ENCODE measurements around the gene NKD2.
"Not testable (repeated sequence)": the region's sequence is repeated elsewhere in the genome, so short reads cannot be mapped to it uniquely, and the experiment has no call there.

The NKD2 gene

DNA sequence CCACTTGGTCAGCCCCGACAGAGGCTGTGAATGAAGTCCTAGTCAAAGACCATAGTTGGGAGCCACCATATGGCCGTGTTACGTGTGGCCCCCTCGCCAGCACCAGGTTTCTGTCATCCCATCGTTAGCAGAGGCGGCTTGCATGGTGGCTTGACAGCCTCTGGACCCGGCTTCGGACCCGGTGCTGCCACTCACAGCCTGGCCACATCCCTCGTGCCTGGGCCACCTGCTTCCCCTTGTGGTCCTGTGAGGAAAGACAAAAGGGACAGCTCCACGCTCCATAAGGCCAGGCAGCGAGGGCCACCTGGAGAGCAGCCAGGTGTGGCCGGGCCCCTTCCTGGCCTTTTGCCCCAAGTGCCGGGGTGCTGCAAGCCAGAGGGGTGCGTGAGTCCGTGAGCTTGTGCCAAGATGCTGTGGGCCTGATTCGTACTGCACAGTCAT is 6.2 kb downstream of the NKD2 start:
- DNase-seq (no peak), ATAC-seq (replicated peaks) (no peak)
- Mint-ChIP-seq H3K27ac (no peak overlapping the region), H3K27me3 (peaks cover 19 to 33% of the 10 kb centered on the region in 2 donors), H3K9me3 (no peaks in the 10 kb centered on the region), H3K36me3 (ENCODE audit: insufficient read depth) (no peaks in the 10 kb centered on the region), H3K4me1 (ENCODE audit: low read depth in 2 of 2) (peaks cover 0 to under 1% of the 10 kb centered on the region in 2 donors), H3K4me3 (no peak overlapping the region)

DNA sequence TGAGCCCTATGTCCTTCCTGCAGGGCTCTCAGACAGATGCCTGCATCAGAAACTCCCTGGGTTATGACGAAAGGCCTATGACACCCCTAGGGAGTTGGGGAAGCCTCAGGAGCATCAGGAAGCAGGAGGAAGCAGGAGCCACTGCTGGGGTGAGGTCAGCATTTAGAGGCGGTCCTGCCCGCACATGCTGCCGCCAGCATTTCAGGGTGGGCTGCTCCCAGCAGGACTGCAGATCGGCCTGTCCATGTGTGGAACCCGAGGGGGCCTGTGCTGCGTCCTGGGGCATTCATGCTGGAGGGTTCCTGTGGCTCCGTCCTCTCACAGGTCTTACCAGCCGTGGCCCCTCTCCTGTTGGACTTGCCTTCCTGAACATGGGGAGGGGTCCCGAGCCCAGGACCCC is 6.9 kb downstream of the NKD2 start:
- no peak overlapping the region for H3K4me3 Mint-ChIP-seq
- H3K4me1 Mint-ChIP-seq (ENCODE audit: low read depth in 2 of 2): no peaks in the 10 kb centered on the region
- H3K9me3 Mint-ChIP-seq: no peaks in the 10 kb centered on the region
- no peaks in the 10 kb centered on the region for H3K36me3 Mint-ChIP-seq (ENCODE audit: insufficient read depth)
- H3K27me3 Mint-ChIP-seq: peaks cover 12 to 26% of the 10 kb centered on the region in 2 donors
- no peak overlapping the region for H3K27ac Mint-ChIP-seq
- ATAC-seq (replicated peaks): no peak
- DNase-seq: no peak

DNA sequence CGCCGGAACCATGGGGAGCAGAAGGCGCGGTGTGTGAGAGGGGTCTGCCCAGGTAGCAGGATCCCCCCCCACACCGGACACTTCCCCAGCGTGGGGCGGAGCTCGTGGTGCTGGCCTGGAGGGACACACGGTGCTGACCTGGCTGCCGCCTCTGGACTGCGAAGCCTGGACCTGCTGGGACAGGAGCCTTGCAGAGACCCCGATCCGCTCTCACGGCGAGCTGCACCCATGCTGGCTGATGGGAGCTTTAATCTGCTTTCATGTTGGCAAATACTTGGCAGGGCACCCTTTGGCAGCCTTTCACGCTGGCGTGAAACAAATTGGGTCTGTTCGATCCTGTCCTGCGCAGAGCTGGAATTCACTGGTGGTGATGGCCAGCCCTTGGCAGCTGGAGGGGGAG is 7.4 kb downstream of the NKD2 start:
- ATAC-seq (replicated peaks) (no peak), DNase-seq (no peak)
- no peak overlapping the region for H3K4me3 Mint-ChIP-seq
- peaks cover 7 to 21% of the 10 kb centered on the region in 2 donors for H3K27me3 Mint-ChIP-seq
- no peaks in the 10 kb centered on the region for H3K9me3 Mint-ChIP-seq
- H3K4me1 Mint-ChIP-seq (ENCODE audit: low read depth in 2 of 2): no peaks in the 10 kb centered on the region
- H3K27ac Mint-ChIP-seq: no peak overlapping the region
- no peaks in the 10 kb centered on the region for H3K36me3 Mint-ChIP-seq (ENCODE audit: insufficient read depth)

DNA sequence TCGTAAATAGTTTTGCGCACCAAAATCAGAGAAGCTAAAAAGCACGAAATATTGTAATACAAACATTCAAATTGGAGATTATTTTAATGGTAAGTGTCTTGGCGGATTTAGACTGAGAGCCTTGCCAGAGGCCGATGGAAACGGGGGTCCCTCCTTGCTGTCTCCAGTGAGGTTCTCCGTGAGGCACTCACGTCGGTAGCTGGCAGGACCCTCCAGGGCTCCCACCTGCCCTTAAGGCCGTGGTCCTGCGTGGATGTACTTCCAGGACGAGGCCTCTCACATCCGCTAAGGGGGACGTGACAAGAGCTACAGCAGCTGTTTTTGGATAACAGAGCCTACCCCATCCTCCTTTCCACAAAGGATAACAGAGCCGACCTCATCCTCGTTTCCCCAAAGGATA is 7.9 kb downstream of the NKD2 start:
- peak overlapping the region in 1 of 2 donors; percentile 82 for H3K27ac Mint-ChIP-seq
- peaks cover 2 to 16% of the 10 kb centered on the region in 2 donors for H3K27me3 Mint-ChIP-seq
- no peak for ATAC-seq (replicated peaks)
- no peaks in the 10 kb centered on the region for H3K36me3 Mint-ChIP-seq (ENCODE audit: insufficient read depth)
- H3K4me1 Mint-ChIP-seq (ENCODE audit: low read depth in 2 of 2): no peaks in the 10 kb centered on the region
- no peak overlapping the region for H3K4me3 Mint-ChIP-seq
- no peak for DNase-seq
- H3K9me3 Mint-ChIP-seq: no peaks in the 10 kb centered on the region

DNA sequence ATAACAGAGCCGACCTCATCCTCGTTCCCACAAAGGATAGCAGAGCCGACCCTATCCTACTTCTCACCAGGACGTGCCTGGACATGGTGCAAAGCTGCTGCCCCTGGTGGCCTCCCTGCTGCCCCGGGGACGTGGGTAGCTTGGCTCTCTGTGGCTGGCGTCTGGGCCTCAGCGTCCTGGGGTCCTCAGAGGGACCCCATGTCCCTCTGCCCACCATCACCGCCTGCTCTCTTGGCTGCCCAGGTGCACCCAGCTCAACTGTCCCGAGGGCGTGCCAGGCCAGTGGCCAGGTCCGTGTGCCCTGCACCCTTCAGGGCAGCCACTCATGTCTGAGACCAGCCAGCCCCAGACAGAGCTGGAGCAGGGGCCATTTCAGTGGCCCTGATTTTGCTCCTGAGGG is 8.5 kb downstream of the NKD2 start:
- DNase-seq (no peak), ATAC-seq (replicated peaks) (no peak)
- Mint-ChIP-seq H3K36me3 (ENCODE audit: insufficient read depth) (no peaks in the 10 kb centered on the region), H3K4me1 (ENCODE audit: low read depth in 2 of 2) (no peaks in the 10 kb centered on the region), H3K27ac (peak overlapping the region in 1 of 2 donors; percentile 82), H3K27me3 (peaks cover 0 to 10% of the 10 kb centered on the region in 2 donors), H3K4me3 (no peak overlapping the region), H3K9me3 (no peaks in the 10 kb centered on the region)

DNA sequence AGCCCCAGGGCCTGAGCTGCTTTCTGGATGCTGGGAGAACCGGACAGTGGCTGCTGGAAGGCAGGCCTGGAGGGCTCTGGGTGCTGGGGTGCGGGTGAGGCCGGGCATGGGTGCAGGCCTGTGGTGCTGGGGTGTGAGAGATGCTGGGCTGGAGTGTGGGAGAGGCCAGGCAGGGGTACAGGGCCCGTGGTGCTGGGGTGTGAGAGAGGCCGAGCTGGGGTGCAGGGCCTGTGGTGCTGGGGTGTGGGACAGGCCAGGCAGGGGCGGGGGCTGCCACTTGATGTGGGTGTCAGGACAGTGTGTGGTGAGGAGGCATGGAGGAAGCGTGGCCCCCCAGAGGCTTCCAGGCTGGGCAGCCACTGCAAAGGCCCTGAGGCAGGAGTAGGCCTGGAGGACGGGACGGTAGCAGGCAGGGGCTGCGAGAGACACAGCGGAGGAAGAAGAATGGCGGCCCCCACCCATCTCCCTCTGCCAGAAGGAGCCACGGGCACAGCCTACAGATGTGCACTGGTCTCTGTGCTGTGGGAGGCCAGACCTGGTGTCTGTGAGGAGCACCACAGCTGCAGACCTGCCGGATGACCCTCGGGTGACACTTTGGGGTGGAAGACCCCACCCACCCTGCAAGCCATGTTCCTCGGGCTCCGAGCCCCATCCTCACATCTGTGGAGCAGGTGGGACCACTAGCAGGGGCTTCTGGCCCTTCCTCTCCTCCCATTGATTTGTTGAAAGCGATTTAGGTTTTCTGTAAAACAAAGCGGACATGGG is 9.3 kb downstream of the NKD2 start:
- ATAC-seq (replicated peaks): no peak
- Mint-ChIP-seq H3K27me3 (peaks cover 0 to 3% of the 10 kb centered on the region in 2 donors), H3K4me1 (ENCODE audit: low read depth in 2 of 2) (no peaks in the 10 kb centered on the region), H3K27ac (no peak overlapping the region), H3K36me3 (ENCODE audit: insufficient read depth) (no peaks in the 10 kb centered on the region), H3K4me3 (no peak overlapping the region), H3K9me3 (no peaks in the 10 kb centered on the region)
- DNase-seq: no peak

DNA sequence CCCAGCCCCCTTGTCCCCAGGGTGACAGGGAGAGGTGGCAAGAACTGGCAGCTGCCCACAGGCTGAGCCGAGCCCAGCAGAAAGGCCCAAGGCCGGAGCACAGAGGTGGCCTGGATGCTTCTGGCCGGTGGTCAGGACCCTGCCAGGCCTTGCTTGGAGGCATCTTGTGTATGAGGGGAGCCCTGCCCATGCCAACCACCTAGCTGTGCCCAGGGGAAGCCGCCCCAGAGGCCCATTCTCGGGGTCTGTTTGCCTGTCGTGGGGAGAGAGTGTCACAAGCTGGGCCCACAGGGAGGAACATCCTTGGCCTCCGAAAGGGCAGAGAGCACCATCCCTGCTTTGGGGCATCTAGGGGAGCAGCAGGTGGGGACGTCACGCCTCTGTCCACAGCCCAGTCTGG is 10.0 kb downstream of the NKD2 start:
- Mint-ChIP-seq H3K36me3 (ENCODE audit: insufficient read depth) (no peaks in the 10 kb centered on the region), H3K4me1 (ENCODE audit: low read depth in 2 of 2) (no peaks in the 10 kb centered on the region), H3K4me3 (no peak overlapping the region), H3K27ac (no peak overlapping the region), H3K27me3 (no peaks in the 10 kb centered on the region), H3K9me3 (no peaks in the 10 kb centered on the region)
- ATAC-seq (replicated peaks) (no peak), DNase-seq (no peak)

DNA sequence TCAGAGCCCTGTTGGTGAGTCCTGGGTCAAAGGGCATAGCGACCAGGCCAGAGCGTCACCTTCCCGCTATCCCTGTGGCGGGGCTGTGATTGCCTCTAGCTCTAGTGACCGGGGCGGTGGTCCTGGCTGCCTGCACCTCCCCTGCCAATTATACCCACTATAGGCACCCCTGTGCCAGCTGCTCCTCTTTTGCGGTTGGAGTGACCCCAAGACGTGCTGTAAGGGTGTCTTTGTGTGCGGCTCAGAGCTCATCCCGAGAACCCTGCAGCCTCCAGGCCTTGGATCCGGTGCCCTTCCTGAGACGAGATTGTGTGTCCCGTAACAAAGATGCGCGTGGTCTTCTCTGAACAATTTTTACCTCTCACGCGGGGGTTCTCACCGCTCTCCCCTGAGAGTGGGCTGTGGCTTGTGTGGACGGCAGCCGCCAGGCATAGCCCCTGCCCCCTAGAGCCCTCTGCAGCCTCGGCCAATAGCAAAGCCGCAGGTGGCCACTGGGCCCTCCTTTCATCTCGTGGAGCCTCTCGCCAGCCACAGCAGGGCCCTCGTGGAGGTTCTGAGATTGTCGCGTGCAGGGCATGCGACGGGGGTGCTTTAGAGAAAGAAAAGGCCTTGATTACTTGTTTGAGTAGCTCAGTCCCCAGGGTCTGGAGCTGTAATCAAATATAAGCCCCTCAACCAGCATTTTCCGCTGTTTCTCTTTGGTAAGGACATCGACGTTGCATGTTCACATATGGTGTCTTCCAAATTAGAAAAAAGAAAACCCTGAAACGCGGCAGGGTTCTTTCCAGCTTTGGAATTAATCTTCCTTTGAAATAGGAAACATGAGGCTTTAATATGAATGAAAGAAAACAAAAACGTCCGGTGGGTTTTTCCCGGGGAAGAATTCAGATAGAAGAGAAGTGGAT is 10.7 kb downstream of the NKD2 start:
- H3K4me1 Mint-ChIP-seq (ENCODE audit: low read depth in 2 of 2): no peaks in the 10 kb centered on the region
- H3K27me3 Mint-ChIP-seq: no peaks in the 10 kb centered on the region
- no peak for DNase-seq
- H3K4me3 Mint-ChIP-seq: no peak overlapping the region
- H3K27ac Mint-ChIP-seq: no peak overlapping the region
- no peaks in the 10 kb centered on the region for H3K9me3 Mint-ChIP-seq
- ATAC-seq (replicated peaks): no peak
- no peaks in the 10 kb centered on the region for H3K36me3 Mint-ChIP-seq (ENCODE audit: insufficient read depth)

DNA sequence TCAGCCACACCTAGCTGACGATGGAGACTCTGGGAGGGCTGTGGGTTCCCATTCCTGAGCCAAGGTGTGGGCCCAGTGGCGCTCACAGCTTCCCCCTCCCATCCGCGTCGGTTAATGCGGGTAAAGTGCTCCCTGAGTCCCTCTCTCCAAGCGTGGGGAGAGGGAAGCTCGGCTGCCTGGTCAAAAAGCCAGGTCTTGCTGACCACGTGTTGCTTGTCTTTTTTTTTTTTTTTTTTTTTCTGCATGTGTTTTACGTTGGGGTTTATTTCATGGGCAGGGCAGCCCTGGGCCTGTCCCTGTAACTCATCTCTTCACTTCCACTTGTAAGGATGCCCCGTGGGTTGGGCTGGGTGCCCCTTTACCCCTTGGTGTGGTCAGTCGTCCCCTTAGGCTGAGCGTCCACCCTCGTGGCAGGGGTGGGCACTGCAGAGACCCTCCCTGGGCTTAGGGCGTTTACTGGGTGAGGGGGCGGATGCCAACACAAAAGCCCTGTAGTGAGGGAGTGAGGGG is 11.9 kb downstream of the NKD2 start:
- ATAC-seq (replicated peaks) (no peak), DNase-seq (no peak)
- Mint-ChIP-seq H3K27me3 (no peaks in the 10 kb centered on the region), H3K9me3 (no peaks in the 10 kb centered on the region), H3K27ac (no peak overlapping the region), H3K36me3 (ENCODE audit: insufficient read depth) (no peaks in the 10 kb centered on the region), H3K4me3 (no peak overlapping the region), H3K4me1 (ENCODE audit: low read depth in 2 of 2) (no peaks in the 10 kb centered on the region)

DNA sequence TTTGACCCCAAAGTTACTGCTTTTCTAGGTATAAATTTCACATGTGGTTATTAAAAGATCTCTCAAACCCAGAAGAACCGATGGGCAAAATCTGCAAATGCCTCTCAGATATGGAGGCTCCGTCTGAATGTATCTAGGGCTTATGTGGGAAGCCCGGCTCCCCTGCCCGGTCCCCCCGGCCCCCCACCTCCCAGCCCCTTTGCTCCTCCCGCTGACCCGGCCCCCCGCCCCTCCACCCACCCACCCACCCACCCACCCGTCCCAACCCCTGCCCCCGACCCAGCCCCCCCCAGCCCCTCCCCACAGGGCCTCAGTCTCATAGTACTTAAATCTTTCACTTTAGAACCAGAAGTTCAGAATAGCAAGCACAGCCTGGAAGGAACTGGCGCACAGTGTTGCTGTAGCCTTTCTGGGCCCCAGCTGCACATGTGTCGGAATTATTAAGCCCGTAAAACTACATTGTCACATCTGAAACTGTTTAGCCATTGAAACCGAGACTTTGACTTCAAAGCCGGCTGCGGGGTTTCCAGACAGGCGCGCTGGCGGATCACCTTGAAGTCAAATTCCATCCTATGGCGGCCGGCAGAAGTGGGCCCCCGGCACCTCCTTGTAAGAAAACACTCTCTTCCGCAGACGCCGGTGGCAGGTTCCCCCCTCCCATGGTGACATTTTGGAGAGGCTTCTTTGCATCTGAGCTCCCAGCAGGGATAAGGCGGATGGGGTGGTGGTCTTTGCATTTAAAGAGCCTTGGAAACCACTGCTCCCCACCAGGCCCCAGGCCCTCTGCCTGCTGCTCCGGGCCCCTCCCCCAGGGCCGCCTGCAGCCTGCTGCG is 12.8 kb downstream of the NKD2 start:
- H3K4me1 Mint-ChIP-seq (ENCODE audit: low read depth in 2 of 2): no peaks in the 10 kb centered on the region
- no peak for ATAC-seq (replicated peaks)
- no peak for DNase-seq
- no peak overlapping the region for H3K4me3 Mint-ChIP-seq
- H3K36me3 Mint-ChIP-seq (ENCODE audit: insufficient read depth): no peaks in the 10 kb centered on the region
- no peaks in the 10 kb centered on the region for H3K9me3 Mint-ChIP-seq
- no peaks in the 10 kb centered on the region for H3K27me3 Mint-ChIP-seq
- no peak overlapping the region for H3K27ac Mint-ChIP-seq

DNA sequence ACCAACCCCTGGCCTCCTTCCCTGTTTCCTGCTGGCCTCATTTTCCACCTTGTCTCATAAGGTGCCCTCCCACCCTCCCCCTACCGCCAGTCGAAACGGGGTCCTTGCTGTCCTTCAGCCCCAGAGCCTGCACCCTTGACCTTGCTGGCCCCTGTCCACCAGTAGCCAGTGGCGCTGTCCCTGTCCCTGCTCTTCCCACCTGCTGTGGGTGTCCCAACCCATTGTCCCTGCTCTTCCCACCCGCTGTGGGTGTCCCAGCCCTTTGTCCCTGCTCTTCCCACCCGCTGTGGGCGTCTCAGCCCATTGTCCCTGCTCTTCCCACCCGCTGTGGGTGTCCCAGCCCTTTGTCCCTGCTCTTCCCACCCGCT is 13.4 kb downstream of the NKD2 start:
- H3K27me3 Mint-ChIP-seq; H3K4me1 Mint-ChIP-seq (ENCODE audit: low read depth in 2 of 2); ATAC-seq (replicated peaks); H3K4me3 Mint-ChIP-seq; DNase-seq; H3K27ac Mint-ChIP-seq; H3K36me3 Mint-ChIP-seq (ENCODE audit: insufficient read depth); H3K9me3 Mint-ChIP-seq: not testable (repeated sequence)

DNA sequence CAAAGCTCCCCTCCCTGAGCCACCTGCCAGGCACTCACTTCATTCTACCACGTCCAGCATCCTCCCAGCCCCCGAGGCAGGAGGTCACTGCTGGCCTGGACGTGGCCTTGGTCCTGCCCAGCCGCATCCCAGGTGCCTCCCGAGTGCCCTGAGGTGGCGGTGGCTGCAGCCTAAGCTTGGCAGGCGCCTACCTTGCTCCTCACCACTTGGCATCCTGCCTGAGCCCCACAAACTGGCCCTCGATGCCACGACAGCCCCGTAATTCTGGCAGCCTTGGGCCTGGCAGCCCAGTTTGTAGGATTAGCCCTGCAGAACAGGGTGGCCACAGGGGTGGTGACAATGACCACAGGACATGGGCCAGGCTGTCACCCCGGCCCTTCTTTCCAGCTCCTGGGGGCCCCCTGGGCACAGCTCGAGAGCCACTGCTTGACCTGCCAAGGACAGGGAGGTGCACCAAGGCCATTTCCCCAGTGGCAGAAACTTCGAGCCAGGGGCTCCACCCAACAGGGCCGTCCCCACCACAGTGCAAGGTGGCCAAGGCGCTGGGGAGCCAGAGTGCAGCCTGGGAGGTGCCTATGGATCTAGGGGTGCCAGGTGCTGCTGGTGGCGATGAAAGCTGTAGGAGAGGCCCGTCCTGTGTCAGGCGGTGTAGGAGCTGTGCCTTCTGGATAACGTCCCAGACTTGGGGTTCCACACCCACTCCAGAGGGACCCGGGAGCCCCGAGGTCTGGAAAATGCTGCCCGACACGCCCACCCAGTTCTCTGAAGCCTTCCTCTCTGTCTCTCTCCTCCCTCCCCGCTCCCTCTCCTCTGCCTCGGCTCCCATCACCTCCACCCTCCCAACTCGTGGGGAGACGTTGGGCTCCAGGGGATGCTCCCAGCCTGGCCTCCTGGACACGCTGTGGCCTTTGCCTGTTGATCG is 18.4 kb downstream of the NKD2 start:
- DNase-seq: no peak
- Mint-ChIP-seq H3K4me1 (ENCODE audit: low read depth in 2 of 2) (no peaks in the 10 kb centered on the region), H3K4me3 (no peak overlapping the region), H3K27ac (no peak overlapping the region), H3K36me3 (ENCODE audit: insufficient read depth) (no peaks in the 10 kb centered on the region), H3K9me3 (no peaks in the 10 kb centered on the region), H3K27me3 (peaks cover under 1 to 5% of the 10 kb centered on the region in 2 donors)
- no peak for ATAC-seq (replicated peaks)

Measured in effector memory CD8-positive, alpha-beta T cell (primary cell).